ENCODE data around the gene ETFB.

Gene ETFB

GRCh38 chr19:51365965-51366388 is at the start of gene ETFB:
ETFB (minus strand) TSS chr19:51366388; CDS start chr19:51366326, 62 bp downstream.
- ChIA-PET POLR2A (interaction anchor here (0.5 to 1.6 kb wide), 6 partner anchors 12 to 205 kb away, joined by 3 to 10 read pairs (median 5); partner anchors contain the start of genes VSIG10L and ZNF175), CTCF (interaction anchor here (0.6 to 1.3 kb wide), 5 partner anchors 16 to 42 kb away, joined by 3 to 6 read pairs (median 5); no protein-coding TSS in a partner anchor)
- Histone ChIP-seq H3K36me3 (ENCODE audit: control insufficient read depth in 2 of 2, insufficient read depth in 1 of 2, low read length in 2 of 2) (no peaks in the 10 kb centered on the region; a peak in 1 of 3 replicates), H3K4me3 (ENCODE audit: low read depth, low read length) (peak within 1 kb of the TSS; percentile 77), H3K27ac (ENCODE audit: extremely low read depth, low read depth, low read length) (peak within 1 kb of the TSS; percentile 85), H3K4me1 (ENCODE audit: control insufficient read depth, insufficient read depth, low read length) (peaks cover 10% of the 10 kb centered on the region), H3K9me3 (ENCODE audit: control insufficient read depth, insufficient read depth, low read depth, low read length) (no peaks in the 10 kb centered on the region)
- TF ChIP-seq ZNF513 (tag by site-specific recombination; IDR thresholded peaks at IDR 0.05) (no peak), ZNF518A (tag by site-specific recombination; conservative IDR thresholded peaks at IDR 0.05; ENCODE audit: low read depth) (no peak), PRDM1 (tag by site-specific recombination; IDR thresholded peaks at IDR 0.05) (peak; percentile 64; the same call in 1 of the 2 replicates), ZBTB1 (tag by site-specific recombination; IDR thresholded peaks at IDR 0.05) (no peak), ZBTB48 (tag by site-specific recombination; IDR thresholded peaks at IDR 0.05) (peak; percentile 33; the same call in 1 of the 2 replicates), ZNF585B (tag by site-specific recombination; IDR thresholded peaks at IDR 0.05) (no peak), ZNF621 (tag by site-specific recombination; IDR thresholded peaks at IDR 0.05) (no peak), ZNF324 (tag by site-specific recombination; IDR thresholded peaks at IDR 0.05) (no peak), PRDM4 (tag by site-specific recombination; IDR thresholded peaks at IDR 0.05) (no peak), ZNF555 (tag by site-specific recombination; conservative IDR thresholded peaks at IDR 0.05) (no peak), ATF2 (tag by site-specific recombination; IDR thresholded peaks at IDR 0.05; ENCODE audit: low read depth) (no peak), OSR2 (tag by site-specific recombination; IDR thresholded peaks at IDR 0.05) (peak; percentile 16; the same call in 1 of the 2 replicates), RBAK (tag by site-specific recombination; IDR thresholded peaks at IDR 0.05) (no peak), ZNF175 (tag by site-specific recombination; IDR thresholded peaks at IDR 0.05) (no peak)
- TF ChIP-seq, protein P1, sequence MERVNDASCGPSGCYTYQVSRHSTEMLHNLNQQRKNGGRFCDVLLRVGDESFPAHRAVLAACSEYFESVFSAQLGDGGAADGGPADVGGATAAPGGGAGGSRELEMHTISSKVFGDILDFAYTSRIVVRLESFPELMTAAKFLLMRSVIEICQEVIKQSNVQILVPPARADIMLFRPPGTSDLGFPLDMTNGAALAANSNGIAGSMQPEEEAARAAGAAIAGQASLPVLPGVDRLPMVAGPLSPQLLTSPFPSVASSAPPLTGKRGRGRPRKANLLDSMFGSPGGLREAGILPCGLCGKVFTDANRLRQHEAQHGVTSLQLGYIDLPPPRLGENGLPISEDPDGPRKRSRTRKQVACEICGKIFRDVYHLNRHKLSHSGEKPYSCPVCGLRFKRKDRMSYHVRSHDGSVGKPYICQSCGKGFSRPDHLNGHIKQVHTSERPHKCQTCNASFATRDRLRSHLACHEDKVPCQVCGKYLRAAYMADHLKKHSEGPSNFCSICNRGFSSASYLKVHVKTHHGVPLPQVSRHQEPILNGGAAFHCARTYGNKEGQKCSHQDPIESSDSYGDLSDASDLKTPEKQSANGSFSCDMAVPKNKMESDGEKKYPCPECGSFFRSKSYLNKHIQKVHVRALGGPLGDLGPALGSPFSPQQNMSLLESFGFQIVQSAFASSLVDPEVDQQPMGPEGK (tag by site-specific recombination; IDR thresholded peaks at IDR 0.05): peak; percentile 43
- TF ChIP-seq, protein P2, sequence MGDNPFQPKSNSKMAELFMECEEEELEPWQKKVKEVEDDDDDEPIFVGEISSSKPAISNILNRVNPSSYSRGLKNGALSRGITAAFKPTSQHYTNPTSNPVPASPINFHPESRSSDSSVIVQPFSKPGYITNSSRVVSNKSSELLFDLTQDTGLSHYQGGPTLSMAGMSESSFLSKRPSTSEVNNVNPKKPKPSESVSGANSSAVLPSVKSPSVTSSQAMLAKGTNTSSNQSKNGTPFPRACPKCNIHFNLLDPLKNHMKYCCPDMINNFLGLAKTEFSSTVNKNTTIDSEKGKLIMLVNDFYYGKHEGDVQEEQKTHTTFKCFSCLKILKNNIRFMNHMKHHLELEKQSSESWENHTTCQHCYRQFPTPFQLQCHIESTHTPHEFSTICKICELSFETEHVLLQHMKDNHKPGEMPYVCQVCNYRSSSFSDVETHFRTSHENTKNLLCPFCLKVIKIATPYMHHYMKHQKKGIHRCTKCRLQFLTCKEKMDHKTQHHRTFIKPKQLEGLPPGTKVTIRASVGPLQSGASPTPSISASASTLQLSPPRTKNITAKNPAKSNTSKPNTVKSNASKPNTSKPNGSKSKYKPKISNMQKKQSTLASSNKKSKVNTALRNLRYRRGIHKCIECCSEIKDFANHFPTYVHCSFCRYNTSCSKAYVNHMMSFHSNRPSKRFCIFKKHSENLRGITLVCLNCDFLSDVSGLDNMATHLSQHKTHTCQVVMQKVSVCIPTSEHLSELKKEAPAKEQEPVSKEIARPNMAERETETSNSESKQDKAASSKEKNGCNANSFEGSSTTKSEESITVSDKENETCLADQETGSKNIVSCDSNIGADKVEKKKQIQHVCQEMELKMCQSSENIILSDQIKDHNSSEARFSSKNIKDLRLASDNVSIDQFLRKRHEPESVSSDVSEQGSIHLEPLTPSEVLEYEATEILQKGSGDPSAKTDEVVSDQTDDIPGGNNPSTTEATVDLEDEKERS (tag by site-specific recombination; IDR thresholded peaks at IDR 0.05): 0 out of 2 replicates have a peak, but pooled peaks have one; percentile 36

All from HEK293 (cell line).